ENCODE data around the gene SUGP1.
"Not testable (repeated sequence)": the region's sequence is repeated elsewhere in the genome, so short reads cannot be mapped to it uniquely, and the experiment has no call there.

DNA sequence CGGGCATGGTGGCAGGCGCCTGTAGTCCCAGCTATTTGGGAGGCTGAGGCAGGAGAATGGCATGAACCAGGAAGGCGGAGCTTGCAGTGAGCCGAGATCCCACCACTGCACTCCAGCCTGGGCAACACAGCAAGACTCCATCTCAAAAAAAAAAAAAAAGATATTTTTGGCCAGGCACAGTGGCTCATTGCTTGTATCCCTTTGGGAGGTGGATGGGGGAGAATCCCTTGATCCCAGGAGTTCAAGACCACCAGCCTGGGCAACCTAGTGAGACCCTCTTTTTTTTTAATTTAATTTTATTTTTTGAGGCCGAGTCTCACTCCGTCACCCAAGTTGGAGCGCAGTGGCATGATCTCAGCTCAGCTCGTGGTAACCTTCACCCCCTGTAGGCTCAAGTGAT is 30.4 kb upstream of the SUGP1 start:
- TF ChIP-seq, protein P1, sequence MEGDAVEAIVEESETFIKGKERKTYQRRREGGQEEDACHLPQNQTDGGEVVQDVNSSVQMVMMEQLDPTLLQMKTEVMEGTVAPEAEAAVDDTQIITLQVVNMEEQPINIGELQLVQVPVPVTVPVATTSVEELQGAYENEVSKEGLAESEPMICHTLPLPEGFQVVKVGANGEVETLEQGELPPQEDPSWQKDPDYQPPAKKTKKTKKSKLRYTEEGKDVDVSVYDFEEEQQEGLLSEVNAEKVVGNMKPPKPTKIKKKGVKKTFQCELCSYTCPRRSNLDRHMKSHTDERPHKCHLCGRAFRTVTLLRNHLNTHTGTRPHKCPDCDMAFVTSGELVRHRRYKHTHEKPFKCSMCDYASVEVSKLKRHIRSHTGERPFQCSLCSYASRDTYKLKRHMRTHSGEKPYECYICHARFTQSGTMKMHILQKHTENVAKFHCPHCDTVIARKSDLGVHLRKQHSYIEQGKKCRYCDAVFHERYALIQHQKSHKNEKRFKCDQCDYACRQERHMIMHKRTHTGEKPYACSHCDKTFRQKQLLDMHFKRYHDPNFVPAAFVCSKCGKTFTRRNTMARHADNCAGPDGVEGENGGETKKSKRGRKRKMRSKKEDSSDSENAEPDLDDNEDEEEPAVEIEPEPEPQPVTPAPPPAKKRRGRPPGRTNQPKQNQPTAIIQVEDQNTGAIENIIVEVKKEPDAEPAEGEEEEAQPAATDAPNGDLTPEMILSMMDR (IDR thresholded peaks at IDR 0.05; ENCODE audit: low read depth, low read length, poor library complexity, severe bottlenecking) = not testable (repeated sequence)
- TF ChIP-seq EZH2phosphoT487 (IDR thresholded peaks at IDR 0.05; ENCODE audit: borderline replicate concordance, low read length) = not testable (repeated sequence)

Data from DOHH2 (cell line).